Heart left ventricle (tissue), 16 donors: ENCODE data around the gene UBE4B. TPM values are rescaled to one million over a fixed set of nuclear protein-coding genes. Genes with fewer than 3 reads are reported as not detected.

Experiments used
- ATAC-seq, 4 donors: fragments of 200-7000 bp; cut with Tn5 transposase; one replicate each; pipeline ENCODE4 v1.9.1; 2020 to 2022; ENCODE audit warnings: moderate library complexity in 4 of 4, mild to moderate bottlenecking in 3 of 4, moderate number of reproducible peaks in 1 of 4
- DNase-seq, 5 donors: peaks; one replicate each; pipeline ENCODE4 v3.0.0-alpha.2; 2020
- H3K27ac ChIP-seq, 12 donors: fragments of 200-600 bp; sonication (generic) in 4 of 12; one replicate each; pipeline versions ENCODE4 v1.5.0 to v1.8.0; 2016 to 2022; ENCODE audit warnings: mild to moderate bottlenecking in 2 of 12
- H3K27me3 ChIP-seq, 9 donors: fragments of 200-600 bp; sonication (generic) in 2 of 9; one replicate each; pipeline versions ENCODE4 v1.5.1 to v1.8.0; 2016 to 2022; ENCODE audit warnings: mild to moderate bottlenecking in 3 of 9
- H3K36me3 ChIP-seq, 9 donors: fragments of 200-600 bp; sonication (generic) in 2 of 9; one replicate each; pipeline versions ENCODE4 v1.5.0 to v1.8.0; 2018 to 2022; ENCODE audit warnings: mild to moderate bottlenecking in 2 of 9
- H3K4me1 ChIP-seq, 12 donors: fragments of 200-600 bp; sonication (generic) in 4 of 12; one replicate each; pipeline versions ENCODE4 v1.5.0 to v1.8.0; 2016 to 2022; ENCODE audit warnings: mild to moderate bottlenecking in 3 of 12
- H3K4me3 ChIP-seq, 12 donors: fragments of 200-600 bp; sonication (generic) in 4 of 12; one replicate each; pipeline versions ENCODE4 v1.5.0 to v1.8.0; 2017 to 2022; ENCODE audit warnings: mild to moderate bottlenecking in 9 of 12, moderate library complexity in 4 of 12
- H3K9me3 ChIP-seq, 12 donors: fragments of 200-600 bp; sonication (generic) in 4 of 12; one replicate each; pipeline versions ENCODE4 v1.5.0 to v1.8.0; 2016 to 2022; ENCODE audit warnings: mild to moderate bottlenecking in 1 of 12
- POLR2A ChIP-seq, 2 donors: fragments of 450-650 bp; IDR thresholded peaks; one replicate each; pipeline ENCODE4 v1.6.1; 2017; ENCODE audit warnings: antibody characterized with exemption in 2 of 2, mild to moderate bottlenecking in 2 of 2, moderate library complexity in 2 of 2
- WGBS, 4 donors: extraction: QIAGEN DNeasy Blood & Tissue Kit in 2 of 4; methylation state at CpG; one replicate each; pipeline versions ENCODE4 v1.1.5 to v1.1.7; 2013 to 2018; 5-methylcytosine and 5-hydroxymethylcytosine counted together
- intact Hi-C, 10 donors: fragments of 100-400 bp; cut with DNase I; formaldehyde crosslinking; loops; one replicate each; pipeline versions ENCODE4 v1.11.1 to v1.14.2; 2022
- polyA plus RNA-seq, 2 donors: library from polyadenylated mRNA; stranded (reverse); fragments of 200-250 nt; gene quantifications; one replicate each; pipeline ENCODE4 v1.2.3, GENCODE V29; 2013
- total RNA-seq, 9 donors: library from RNA; depleted of rRNA in 2 of 9; stranded (reverse); fragments of >200 nt in 2 of 9; fragmentation: NEBNext Ultra II Directional in 3 of 9; extraction: Animal tissue kit (Norgen Biotek cat#: 25700) in 3 of 9; gene quantifications; one replicate each; pipeline versions ENCODE4 v1.1.0 to v1.2.4, GENCODE V29; 2016 to 2023
- TF ChIP-seq, protein P1 (sequence below), 12 donors: fragments of 200-600 bp; sonication (generic) in 4 of 12; IDR thresholded peaks; one replicate each; pipeline versions ENCODE4 v1.5.0 to v1.8.0; 2018 to 2022; ENCODE audit warnings: antibody characterized with exemption in 12 of 12, mild to moderate bottlenecking in 5 of 12
- donor health status: ischemic (EF 13 %, LVEDD 7.1; RV severe dilation, severe dysfunction).
- donor health status: healthy with polysubstance abuse.
- donor health status: DM: no; HTN: yes; CAD: no.
- donor health status: DM: no; HTN: no; CAD: no.
- donor health status: ischemic (EF 25% LVEDD 6.9; RV normal size, moderate dysfunction).
- donor health status: ischemic (EF 25% LVEDD 5.7; RV mildly dilated, moderate dysfunction).
- donor health status: healthy.
- donor health status: DM: yes; HTN: yes; CAD: no.
- donor health status: ischemic (EF 35%, LVEDD 5.7; RV mildly dilated, moderate dysfunction).
- donor health status: nonischemic (EF 11% LVEDD 7.7; RV severe dilation, severe dysfunction).
- donor health status: DM: yes; HTN: yes; CAD: no.
- donor health status: PGD.
- donor health status: ischemic (EF 29% LVEDD 5.4; RV normal size, mild dysfunction).
- donor health status: nonischemic (EF 23%, LVEDD 6.1; RV moderate dilation, normal function).

Gene UBE4B
- total and polyA plus RNA-seq, 11 donors: 18.5 to 132 (median 67.3) TPM

DNA sequence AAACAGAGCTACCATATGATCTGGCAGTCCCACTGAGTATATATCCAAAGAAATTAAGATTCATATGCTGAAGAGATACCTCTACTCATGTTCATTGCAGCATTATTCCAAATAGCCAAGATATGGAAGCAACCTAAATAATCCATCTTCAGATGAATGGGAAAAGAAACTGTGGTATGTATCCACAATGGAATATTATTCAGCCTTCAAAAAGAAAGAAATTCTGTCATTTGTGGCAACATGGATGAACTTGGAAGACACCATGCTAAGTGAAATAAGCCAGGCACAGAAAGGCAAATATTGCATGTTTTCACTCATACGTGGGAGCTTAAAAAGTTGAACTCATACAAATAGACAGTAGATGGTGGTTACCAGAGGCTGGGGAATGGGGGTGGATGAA lies 47.8 kb downstream of the UBE4B start:
- intact Hi-C loops: no loop called here
- peaks cover 0 to 24% (median 4%) of the 10 kb centered on the region in 9 donors for H3K36me3 ChIP-seq
- ATAC-seq (no peak), DNase-seq (no peak)
- H3K27ac ChIP-seq: no peak overlapping the region
- H3K27me3 ChIP-seq: no peaks in the 10 kb centered on the region
- no peak overlapping the region for H3K4me3 ChIP-seq
- 94 to 100% (median 97%) methylated on average over 1 of the region's 1 CpG for WGBS, 4 donors
- TF ChIP-seq, protein P1, sequence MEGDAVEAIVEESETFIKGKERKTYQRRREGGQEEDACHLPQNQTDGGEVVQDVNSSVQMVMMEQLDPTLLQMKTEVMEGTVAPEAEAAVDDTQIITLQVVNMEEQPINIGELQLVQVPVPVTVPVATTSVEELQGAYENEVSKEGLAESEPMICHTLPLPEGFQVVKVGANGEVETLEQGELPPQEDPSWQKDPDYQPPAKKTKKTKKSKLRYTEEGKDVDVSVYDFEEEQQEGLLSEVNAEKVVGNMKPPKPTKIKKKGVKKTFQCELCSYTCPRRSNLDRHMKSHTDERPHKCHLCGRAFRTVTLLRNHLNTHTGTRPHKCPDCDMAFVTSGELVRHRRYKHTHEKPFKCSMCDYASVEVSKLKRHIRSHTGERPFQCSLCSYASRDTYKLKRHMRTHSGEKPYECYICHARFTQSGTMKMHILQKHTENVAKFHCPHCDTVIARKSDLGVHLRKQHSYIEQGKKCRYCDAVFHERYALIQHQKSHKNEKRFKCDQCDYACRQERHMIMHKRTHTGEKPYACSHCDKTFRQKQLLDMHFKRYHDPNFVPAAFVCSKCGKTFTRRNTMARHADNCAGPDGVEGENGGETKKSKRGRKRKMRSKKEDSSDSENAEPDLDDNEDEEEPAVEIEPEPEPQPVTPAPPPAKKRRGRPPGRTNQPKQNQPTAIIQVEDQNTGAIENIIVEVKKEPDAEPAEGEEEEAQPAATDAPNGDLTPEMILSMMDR (IDR thresholded peaks at IDR 0.05): no peak
- H3K4me1 ChIP-seq: peaks cover 0 to 20% (median 4%) of the 10 kb centered on the region in 12 donors
- peaks cover 0 to 5% (median 0%) of the 10 kb centered on the region in 12 donors for H3K9me3 ChIP-seq

DNA sequence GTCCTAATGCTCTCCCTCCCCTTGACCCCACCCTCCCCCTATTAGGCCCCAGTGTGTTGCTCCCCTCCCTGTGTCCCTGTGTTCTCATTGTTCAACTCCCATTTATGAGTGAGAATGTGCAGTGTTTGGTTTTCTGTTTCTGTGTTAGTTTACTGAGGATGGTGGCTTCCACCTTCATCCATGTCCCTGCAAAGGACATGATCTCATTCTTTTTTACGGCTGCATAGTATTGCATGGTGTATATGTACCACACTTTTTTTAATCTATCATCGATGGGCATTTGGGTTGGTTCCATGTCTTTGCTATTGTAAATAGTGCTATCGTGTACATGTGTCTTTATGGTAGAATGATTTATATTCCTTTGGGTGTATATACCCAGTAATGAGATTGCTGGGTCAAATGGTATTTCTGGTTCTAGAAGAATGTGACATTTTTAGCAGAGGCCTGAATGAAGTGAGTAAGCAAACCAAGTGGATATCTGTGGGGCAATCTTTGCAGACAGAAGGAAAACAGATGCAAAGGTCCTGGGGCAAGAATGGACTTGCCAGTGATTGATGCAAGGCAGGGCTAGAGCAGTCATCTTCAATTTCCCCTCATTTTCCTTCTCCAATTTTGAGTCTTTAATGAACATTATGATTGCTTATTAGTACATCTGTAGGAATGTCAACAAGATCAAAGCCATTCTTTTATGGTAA lies 50.2 kb downstream of the UBE4B start:
- ATAC-seq (no peak), DNase-seq (no peak)
- no peak overlapping the region for H3K27ac ChIP-seq
- H3K36me3 ChIP-seq: peaks cover 0 to 20% (median 3%) of the 10 kb centered on the region in 9 donors
- WGBS, 4 donors: 95 to 99% (median 98%) methylated on average over 3 of the region's 3 CpGs
- no peak overlapping the region for H3K4me3 ChIP-seq
- peaks cover 0 to 22% (median 4%) of the 10 kb centered on the region in 12 donors for H3K4me1 ChIP-seq
- intact Hi-C loops: no loop called here
- TF ChIP-seq, protein P1 (IDR thresholded peaks at IDR 0.05): no peak
- no peak for TF ChIP-seq POLR2A (IDR thresholded peaks at IDR 0.05)
- H3K27me3 ChIP-seq: no peaks in the 10 kb centered on the region
- peaks cover 0 to 5% (median 0%) of the 10 kb centered on the region in 12 donors for H3K9me3 ChIP-seq

DNA sequence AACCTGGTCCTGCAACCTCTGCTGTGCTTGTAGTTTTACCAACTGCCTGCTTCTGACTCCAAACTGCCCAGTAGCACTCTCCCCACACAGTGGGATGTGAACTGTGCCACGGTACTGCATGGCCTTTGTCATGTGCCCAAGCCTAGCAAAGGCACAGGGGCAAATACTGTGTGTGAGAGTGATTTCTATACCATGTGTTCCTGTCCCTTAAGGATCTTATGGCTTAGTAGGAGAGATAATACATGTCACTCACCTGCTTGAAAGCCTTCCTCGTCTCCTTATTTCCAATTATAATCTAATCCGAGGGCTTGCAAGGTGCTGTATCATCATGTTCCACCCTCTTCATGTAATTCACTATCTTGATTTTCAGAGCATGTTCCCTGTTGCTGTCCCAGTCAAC lies 51.3 kb downstream of the UBE4B start:
- intact Hi-C loops: no loop called here

DNA sequence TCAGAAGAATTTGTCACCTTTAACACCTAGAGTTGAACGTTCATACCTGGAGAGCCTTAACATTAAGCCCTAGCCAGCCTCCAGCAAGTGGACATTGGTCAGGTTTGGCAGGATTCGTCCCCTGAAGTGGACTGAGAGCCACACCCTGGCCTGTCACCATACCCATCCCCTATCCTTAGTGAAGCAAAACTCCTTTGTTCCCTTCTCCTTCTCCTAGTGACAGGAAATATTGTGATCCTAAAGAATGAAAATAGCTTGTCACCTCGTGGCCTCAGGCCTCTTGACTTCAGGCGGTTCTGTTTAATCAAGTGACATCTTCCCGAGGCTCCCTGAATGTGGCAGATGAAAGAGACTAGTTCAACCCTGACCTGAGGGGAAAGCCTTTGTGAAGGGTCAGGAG lies 52.3 kb downstream of the UBE4B start:
- H3K27ac ChIP-seq: peak overlapping the region in 1 of 12 donors; percentile 6
- intact Hi-C loops: no loop called here
- H3K4me3 ChIP-seq: no peak overlapping the region
- ATAC-seq (peak in 1 of 4 donors; percentile 36), DNase-seq (no peak)
- 41 to 63% (median 47%) methylated on average over 5 of the region's 5 CpGs for WGBS, 4 donors
- H3K9me3 ChIP-seq: peaks cover 0 to 5% (median 0%) of the 10 kb centered on the region in 12 donors
- TF ChIP-seq POLR2A (IDR thresholded peaks at IDR 0.05): no peak
- TF ChIP-seq, protein P1 (IDR thresholded peaks at IDR 0.05): no peak
- H3K4me1 ChIP-seq: peaks cover 0 to 22% (median 3%) of the 10 kb centered on the region in 12 donors
- H3K36me3 ChIP-seq: peaks cover 0 to 18% (median 3%) of the 10 kb centered on the region in 9 donors
- H3K27me3 ChIP-seq: no peaks in the 10 kb centered on the region

More for the DNA sequence above, 51.3 kb downstream of the UBE4B start:
- Histone ChIP-seq H3K9me3 (peaks cover 0 to 5% (median 0%) of the 10 kb centered on the region in 12 donors), H3K4me3 (no peak overlapping the region), H3K27ac (no peak overlapping the region), H3K36me3 (peaks cover 0 to 18% (median 3%) of the 10 kb centered on the region in 9 donors), H3K27me3 (no peaks in the 10 kb centered on the region), H3K4me1 (peaks cover 0 to 22% (median 3%) of the 10 kb centered on the region in 12 donors)
- TF ChIP-seq, protein P1 (IDR thresholded peaks at IDR 0.05): no peak
- WGBS, 4 donors: 66 to 79% (median 71%) methylated on average over 3 of the region's 3 CpGs
- DNase-seq: no peak
- no peak for ATAC-seq
